Activated CD8-positive, alpha-beta memory T cell treated with anti-CD3 and anti-CD28 coated beads, Interleukin-2, amount 50 U/mL, for 24 hours (primary cell): ENCODE data around the gene INMT.

Source experiments
- DNase-seq: peaks from one replicate; pipeline ENCODE4 v3.0.0-alpha.2; 2020; ENCODE audit errors: extremely low read depth

Gene INMT

DNA sequence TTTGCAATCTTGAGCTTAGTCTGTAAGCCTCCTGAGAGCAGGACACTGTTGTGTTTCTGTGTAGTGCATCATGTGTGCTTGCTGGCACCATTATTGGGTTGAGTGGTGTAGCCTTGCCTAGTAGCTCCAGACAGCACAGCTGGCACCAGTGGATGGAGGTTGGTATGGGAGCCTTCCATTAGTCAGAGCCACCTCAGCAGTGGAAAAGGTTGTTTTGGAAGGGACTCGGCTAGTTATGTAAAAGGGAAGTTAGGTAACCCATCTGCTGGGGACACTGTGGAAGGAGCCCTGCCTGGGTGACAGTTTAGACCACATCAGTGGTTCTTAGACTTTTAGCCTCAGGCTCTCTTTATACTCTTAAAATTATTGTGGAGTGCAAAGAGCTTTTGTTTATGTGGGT, 35.6 kb downstream of the INMT start:
- no peak for DNase-seq

DNA sequence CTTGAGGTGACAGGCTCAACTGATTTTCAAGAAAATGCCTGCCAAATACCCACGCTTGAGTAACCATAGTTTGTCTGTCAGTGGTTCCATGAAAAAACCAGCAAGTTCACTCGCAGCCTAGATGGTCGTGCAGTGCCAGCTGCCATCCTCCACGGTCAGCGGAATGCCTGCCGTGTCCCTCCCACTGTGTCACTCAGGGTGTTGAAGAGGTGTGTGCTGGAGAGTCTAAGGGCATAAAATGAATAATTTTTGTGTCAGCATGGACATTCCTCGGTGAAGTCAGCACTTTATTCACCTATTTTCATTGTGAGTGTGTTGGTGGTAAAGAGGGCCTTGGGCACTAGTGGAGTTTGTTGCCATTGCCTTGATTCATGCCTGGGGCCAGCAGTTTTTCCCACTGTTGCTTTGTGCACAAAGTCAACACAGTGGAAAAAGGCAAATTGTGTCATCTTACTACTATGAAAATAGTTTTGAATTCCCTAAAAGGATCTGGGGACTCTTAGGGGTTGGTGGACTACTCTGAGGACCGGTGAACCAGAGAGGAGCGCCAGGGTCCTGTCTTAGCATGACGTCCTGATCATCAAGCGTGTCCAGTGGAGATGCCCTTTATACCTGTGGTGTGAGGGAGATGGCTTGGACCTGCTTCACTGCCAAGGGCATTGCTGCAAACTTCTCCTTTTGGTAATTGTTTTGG, 36.9 kb downstream of the INMT start:
- DNase-seq = no peak

DNA sequence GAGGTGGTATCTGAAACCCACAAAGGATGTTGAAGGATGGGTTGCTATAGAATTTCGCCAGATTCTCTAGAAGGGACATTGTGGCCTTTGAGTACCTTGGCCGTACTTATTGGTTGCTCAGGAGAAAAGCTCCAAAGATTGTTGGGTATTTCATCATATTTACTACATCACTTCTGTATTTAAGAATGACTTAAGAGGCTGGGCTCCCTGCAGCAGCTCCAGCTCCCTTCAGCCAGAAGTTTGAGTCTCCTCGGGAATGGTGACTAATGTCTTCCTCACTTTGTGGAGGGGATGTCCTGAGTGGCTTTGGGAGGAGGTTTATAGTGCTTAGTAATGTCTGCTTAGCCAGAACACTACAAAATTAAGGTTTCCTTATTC, 37.4 kb downstream of the INMT start:
- no peak for DNase-seq

DNA sequence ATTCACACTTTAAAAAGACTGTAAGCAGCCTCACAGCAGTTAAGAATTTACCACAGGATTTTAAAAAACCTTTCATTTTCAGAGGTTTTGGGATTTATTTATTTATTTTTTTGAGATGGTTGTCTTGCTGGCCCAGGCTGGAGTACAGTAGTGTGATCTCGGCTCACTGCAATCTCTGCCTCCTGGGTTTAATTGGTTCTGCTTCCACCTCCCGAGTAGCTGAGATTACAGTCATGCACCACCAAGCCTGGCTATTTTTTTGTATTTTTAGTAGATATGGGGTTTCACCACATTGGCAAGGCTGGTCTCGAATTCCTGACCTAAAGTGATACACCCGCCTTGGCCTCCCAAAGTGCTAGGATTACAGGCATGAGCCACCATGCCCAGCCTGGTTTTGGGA, 38.4 kb downstream of the INMT start:
- DNase-seq = no peak

DNA sequence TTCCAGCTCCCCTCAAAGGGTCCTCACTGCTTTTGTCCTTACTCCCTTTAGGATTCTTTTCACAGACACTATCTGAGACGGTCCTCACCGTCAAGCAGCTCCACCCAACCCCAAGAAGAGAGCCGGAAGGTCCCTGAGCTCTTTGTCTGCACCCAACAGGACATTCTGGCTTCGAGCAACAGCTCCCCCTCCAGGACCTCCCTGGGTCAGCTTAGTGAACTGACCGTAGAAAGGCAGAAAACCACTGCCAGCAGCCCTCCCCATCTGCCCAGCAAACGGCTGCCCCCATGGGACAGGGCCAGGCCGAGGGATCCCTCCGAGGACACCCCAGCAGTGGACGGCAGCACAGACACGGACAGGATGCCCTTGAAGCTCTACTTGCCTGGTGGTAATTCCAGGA, 39.2 kb downstream of the INMT start:
- no peak for DNase-seq

DNA sequence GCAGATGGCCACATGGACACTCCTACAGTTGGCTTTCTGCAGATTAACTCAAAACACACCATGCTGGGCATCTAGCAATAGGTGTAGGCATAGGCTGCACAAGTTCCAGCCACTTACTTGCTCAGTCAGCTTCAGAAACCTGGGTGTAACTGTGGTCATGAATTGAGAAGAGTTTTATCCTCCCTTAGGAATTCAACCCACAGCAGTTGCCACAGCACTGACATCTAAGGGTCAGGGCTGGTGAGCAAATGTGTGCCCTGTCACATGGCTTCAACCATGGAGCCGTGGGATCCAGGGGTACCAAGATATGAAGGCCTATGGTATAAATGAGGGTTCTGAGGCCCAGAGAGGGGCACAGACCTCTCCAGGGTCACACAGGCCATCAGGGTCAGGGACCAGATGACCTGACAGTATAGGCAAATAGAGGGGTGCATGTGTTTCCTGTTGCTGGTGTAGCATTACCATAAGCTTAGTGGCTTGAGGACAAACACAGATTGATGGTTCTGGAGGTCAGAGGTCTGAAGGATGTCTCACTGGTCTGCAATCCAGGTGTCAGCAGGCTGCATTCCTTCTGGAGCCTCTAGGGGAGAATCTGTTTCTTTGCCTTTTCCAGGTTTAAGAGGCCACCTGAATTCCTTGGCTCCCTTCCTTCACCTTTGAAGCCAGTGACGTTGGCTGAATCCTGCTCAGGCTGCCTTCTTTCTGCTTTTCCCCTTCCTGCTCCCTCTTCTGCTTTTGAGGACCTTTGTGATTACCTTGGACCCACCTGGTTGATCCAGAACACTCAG, 43.4 kb downstream of the INMT start:
- DNase-seq = no peak

DNA sequence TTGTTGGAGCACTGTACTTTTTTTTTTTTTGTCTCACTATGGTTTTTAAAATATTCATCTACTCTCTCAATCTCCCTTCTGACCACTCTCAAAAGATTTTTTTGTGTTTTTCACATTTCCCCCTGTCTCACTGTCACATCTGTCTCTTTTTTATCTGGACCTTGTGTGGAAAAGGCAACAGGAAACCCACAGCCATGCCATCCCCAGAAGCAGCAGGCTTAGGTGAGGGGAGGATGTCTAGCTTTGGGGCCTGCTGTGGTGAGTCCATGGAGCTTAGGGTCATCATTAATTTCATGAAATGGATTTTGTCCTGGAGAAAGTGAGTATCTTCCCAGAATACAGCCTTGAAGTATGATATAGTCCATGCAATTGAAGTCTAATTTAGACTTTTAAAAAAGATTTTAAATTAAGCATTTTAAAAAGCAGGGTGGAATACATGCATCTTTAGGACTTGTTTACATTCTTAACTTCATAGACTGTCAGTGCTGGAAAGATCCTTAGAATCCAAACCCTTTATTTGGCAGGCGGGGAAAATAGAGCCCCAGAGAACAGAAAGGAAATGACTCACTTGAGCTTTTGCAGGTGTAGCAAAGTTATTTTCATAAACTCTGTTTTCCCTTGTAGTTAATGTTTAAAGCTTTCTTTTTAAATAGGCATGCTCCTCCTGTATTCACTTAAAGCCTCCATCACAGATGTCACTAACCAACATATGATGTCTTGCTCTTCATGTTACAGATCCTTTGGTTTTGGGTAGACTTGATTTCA, 44.4 kb downstream of the INMT start:
- no peak for DNase-seq

DNA sequence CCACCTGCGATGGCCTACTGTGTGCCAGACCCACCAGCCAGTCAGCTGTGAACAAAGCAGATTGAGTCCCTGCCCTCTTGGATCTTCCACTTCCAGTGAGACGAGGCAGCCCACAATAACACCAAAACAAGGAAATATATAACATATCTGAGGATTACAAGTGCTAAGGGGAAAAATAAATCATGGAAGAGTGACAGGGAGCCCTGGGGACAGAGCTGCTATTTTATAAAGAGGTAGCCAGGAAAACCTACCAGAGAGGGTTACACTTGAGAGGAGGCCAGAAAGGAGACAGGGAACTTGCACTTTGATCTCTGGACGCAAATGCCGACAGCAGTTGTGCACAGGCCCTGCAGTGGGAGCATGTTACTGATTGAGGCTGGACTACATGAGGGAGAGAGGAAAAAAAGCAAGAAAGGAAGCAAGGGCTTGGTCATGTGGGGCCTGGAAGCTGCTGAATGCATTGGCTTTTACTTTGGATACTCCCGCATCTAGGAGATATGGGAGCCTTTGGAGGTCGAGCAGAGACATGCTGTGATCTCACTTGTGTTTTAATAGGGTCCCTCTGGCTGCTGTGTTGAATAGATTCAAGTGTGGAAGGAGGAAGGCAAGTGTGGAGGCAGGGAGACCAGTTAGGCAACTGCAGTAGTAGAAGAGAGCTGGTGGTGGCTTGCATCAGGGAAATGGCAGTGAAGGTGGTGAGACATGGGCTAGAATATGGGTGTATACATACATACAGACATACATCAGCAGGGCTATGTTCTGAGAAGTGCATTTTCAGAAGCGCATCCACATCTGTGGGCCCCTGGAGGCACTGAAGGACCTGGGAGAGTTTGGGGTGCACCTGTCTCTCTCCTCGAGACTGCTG, 45.5 kb downstream of the INMT start:
- no peak for DNase-seq

DNA sequence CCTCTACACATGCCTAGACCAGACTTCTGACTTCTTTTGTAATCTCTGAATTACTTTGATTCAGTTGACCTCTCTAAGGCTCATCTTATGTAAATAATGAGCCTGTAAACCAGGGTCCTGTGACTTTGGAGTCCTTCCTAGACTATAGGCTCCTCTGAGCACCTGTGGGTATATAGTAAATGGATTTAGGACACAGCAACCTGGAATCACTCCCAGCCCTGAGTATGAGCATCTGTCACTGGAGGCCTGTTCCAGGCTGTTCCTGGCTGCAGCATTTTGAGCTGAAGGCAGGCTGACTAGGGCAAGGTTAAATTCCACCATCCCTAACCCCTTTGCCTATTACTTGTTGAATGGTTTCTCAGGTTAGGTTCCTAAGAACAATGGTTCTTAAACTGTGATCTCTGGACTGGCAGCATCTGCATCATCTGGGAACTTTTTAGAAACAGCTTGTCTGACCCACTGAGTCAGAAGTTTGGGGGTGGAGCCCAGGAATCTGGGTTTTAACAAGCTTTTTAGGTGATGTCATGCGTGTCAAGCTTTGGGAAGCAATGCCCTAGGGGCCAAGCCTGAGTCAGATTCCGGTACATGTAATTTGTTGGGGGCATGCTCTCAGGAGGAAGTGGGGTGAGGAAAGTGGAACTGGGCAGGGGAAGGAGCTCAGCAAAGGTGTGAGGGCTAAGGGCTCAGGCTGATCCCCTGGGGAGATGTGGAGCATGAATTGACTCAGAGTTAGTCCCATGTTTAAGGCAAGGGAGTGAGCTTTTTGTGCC, 47.5 kb downstream of the INMT start:
- no peak for DNase-seq

DNA sequence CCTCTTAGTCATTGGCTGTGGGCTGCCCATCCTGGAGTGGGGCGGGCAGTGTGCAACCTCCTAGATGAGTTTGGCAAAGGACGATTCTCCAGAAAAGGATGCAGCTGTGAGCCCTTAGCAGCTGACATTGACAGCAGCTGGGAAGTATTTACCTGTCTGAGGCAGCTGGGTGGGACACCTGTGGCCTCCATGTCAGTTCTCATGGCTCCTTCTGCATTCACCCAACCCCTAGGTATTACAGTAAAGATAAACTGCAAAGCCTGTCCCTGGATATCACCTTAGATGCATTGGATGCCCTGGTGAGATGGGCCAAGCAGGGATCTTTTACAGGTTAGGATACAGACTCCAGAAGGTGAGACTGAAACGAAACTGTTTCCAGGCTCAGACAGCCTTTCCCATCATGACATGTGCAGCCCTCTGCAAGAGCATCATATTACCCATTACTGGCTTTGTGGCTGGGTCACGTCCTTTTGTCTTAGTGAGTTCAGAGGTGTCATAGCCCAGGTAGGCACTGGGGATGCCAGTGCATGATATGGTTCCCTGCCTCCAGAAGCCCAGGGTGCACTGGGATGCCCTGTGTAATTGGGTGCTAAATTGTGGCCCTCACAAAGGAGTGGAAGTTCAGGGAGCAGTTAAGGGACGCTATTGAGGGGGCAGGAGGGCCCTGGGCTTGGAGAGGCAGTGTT, 48.2 kb downstream of the INMT start:
- DNase-seq = no peak

DNA sequence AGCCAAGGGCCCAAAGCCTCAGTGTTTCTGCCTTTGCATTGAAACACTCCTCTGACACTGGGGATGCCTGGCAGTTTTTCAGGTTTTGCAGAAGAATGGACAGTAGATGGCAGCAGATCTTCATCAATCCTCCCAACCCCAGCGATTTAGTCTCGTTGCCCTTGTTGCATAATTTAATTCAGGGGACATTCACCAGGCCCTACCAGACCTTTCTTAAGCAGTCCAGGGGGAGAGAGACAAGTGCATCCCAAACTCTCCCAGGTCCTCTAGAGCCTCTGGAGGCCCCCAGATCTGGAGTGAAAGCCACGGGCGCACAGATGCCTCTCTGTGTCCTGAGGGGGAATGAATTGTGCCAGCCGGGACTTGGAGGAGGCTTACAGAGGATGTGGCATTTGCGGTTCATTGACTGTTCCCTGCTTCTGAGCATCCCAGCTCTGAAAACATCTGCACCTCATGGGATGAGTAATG, 48.9 kb downstream of the INMT start:
- no peak for DNase-seq

DNA sequence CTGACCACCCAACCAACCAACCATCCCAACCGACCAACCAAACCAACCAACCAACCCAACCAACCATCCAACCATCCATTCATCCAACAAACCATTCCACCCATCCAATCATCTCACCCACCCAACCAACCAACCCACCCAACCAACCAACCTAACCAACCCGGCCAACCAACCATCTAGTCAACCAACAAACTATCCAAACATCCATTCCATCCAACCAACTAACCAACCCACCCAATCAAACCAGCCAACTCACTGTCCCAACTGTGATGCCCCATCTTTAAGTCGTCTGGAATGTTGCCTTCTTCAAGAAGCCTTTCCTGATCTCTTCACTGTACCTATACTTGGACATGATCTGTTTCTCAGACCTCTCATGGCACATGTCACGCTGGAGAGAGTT, 50.9 kb downstream of the INMT start:
- no peak for DNase-seq

DNA sequence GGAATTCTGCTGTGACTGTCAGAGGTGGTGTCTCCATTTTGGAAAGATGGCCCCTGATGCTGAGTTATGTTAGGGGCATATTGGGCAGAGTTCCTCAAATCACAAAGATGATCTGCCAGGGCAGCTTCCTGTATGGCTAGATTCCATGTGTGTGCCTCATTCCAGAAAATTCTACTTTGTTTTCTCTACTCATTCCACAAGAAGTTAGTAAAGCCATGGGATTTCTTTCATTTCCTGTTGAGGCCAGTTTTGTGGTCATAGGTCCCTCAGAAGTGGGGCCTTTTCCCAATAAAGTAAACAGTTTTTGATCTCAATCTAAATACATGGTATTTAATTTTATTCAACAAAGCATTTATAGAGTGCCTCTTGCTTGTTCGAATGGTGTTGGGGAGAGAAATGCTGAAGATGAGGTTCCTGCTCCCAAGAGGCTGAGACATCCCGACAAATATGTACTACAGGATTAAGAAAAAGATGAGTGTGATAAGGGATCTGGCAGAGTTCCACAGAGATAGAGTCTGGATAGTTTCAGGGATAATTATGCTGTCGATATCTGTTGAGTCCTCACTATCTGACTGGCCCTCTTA, 52.2 kb downstream of the INMT start:
- DNase-seq = no peak

DNA sequence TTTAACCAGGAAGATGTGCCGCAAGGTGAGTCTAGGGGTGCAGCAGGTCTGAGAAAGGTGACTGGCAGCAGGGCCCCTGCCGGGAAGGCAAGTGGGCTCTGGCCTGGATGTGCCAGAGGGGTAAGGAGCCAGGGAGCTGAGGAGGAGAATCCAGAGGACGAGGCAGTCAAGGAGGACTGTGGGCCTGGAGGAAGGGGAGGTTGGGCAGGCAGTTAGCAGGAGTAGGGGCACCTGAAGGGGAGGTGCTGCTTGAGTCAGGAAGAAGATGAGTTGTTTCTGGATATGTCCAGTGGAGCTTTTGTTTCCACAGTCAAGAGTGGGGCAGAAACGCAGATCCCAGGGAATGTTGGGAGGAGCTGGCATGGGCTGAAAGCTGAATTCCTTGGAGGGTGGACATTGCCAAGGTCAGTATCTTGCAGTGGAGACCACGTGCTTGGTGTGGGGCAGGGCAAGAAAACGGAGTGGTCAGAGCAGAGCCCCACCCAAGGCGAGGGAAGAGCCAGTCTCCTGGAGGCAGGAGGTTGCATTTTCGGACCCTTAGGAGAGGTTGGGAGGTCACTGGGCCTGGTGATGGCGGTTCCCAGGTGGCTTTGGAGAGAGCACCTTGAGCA, 53.3 kb downstream of the INMT start:
- no peak for DNase-seq

DNA sequence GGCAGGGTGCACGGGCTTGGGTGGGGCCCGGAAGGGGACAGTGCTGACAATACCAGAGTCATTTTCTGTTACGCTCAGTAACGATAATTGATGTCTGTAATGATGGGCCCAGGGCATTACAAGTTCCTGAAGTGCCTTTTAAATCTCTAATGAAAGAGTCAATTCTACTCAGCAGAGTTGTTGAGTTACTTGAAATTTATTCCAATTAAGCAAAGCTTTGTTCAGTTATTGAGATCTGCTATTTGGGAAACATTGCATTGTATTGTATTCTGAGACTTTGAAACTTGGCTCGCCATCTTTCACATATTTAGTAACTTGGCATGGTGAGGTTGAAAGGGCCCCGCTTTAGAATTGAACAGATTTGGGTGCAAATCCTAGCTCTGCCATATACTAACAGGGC, 54.0 kb downstream of the INMT start:
- no peak for DNase-seq
